NCI-H187 treated with DMSO at 0.1 percent for 48 hours (cell line): ENCODE data around the gene ZNF18.

Experiments used
- DNase-seq: peaks from one replicate; lab custom pipeline; 2025; lab: John Stamatoyannopoulos, UW

ZNF18 gene

GRCh38 chr17:11997147-11997971 lies at the start of gene ZNF18:
TSS of gene ZNF18 (minus strand) at chr17:11997475. CDS start at chr17:11992829, 4,646 bp downstream.
- no peak for DNase-seq

- no peak for DNase-seq
These were observed 49.5 kb upstream of the ZNF18 start for GRCh38 chr17:12046786-12047185.

- DNase-seq = no peak
These were observed 46.4 kb upstream of the ZNF18 start for GRCh38 chr17:12043702-12044101.

- DNase-seq = no peak
These were observed 44.0 kb upstream of the ZNF18 start for GRCh38 chr17:12041312-12041711.

- no peak for DNase-seq
These were observed 43.2 kb upstream of the ZNF18 start for GRCh38 chr17:12040478-12040877.

- DNase-seq = no peak
These were observed 40.7 kb upstream of the ZNF18 start for GRCh38 chr17:12037970-12038369.

- no peak for DNase-seq
These were observed 38.4 kb upstream of the ZNF18 start for GRCh38 chr17:12035673-12036072.

- no peak for DNase-seq
These were observed 37.3 kb upstream of the ZNF18 start for GRCh38 chr17:12034538-12034937.

- DNase-seq = no peak
These were observed 31.3 kb upstream of the ZNF18 start for GRCh38 chr17:12028611-12029010.

- no peak for DNase-seq
These were observed 30.4 kb upstream of the ZNF18 start for GRCh38 chr17:12027658-12028057.

GRCh38 chr17:12024327-12024726 lies 27.1 kb upstream of the ZNF18 start:
- no peak for DNase-seq

- no peak for DNase-seq
These were observed 25.0 kb upstream of the ZNF18 start for GRCh38 chr17:12022310-12022709.

- no peak for DNase-seq
These were observed 24.4 kb upstream of the ZNF18 start for GRCh38 chr17:12021623-12022140.

- no peak for DNase-seq
These were observed 23.7 kb upstream of the ZNF18 start, which contains the start of gene MAP2K4 for GRCh38 chr17:12020642-12021622. TSS of gene MAP2K4 (plus strand) at chr17:12020877. CDS start at chr17:12020887, 10 bp downstream.

- no peak for DNase-seq
These were observed 10.2 kb upstream of the ZNF18 start for GRCh38 chr17:12007466-12007865.

- DNase-seq = no peak
These were observed 2.4 kb upstream of the ZNF18 start for GRCh38 chr17:11999696-12000095.

GRCh38 chr17:11997972-11998233 lies 628 bp upstream of the ZNF18 start:
- no peak for DNase-seq

GRCh38 chr17:11996722-11997146 lies 541 bp downstream of the ZNF18 start:
- DNase-seq = no peak

GRCh38 chr17:11991461-11991860 lies 5.8 kb downstream of the ZNF18 start:
- no peak for DNase-seq

GRCh38 chr17:11990363-11990983 lies 6.8 kb downstream of the ZNF18 start:
- DNase-seq = no peak

- no peak for DNase-seq
These were observed 10.3 kb downstream of the ZNF18 start for GRCh38 chr17:11986942-11987329.
